ENCODE results near the gene FAAP100.

FAAP100 gene

DNA sequence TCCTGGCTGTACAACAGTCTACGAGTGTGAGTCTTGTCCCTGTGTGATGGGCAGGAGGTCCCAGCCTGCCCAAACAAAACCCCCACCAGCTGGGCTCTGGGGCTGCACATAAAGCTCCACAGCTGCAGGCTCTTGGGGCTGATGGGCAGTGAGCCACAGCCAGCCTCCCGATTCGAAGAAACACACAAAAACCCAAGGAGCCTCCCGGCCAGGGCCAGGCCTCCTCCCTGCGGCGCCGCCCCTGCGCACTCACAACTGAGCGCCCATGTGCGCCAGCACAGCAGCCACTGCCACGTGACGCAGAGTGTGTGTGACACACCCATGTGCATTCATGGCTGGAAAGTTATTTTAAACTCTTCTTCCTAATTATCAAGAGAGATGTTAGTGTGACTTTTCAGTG, 30.6 kb upstream of the FAAP100 start:
- no peak overlapping the region for H3K27ac ChIP-seq (replicated peaks)
- H3K4me3 ChIP-seq (replicated peaks; ENCODE audit: insufficient read depth, low read length) = no peak overlapping the region

DNA sequence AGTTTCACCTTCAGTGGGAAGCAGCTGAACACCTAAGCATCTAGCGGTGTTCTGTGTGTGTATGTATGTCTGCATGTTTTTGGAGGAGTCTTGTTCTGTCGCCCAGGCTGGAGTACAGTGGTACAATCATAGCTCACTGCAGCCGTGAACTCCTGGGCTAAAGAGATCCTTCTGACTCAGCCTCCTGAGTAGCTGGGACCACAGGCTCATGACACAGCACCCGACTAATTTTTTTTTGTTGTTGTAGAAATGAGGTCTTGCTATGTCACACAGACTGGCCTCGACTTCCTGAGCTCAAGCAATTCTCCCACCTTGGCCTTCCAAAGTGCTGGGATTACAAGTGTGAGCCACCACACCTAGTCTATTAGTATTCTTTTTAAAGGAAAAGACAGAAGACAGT, 30.2 kb upstream of the FAAP100 start:
- no peak for DNase-seq (ENCODE audit: low read depth in 1 of 2, low spot score in 1 of 2)
- no peak for TF ChIP-seq POLR2AphosphoS5 (IDR thresholded peaks at IDR 0.05; ENCODE audit: low read depth)
- no peak for TF ChIP-seq SPI1 (IDR thresholded peaks at IDR 0.05; ENCODE audit: borderline replicate concordance, low read depth)
- TF ChIP-seq GABPA (IDR thresholded peaks at IDR 0.05; ENCODE audit: low read depth) = no peak
- TF ChIP-seq, protein P1, sequence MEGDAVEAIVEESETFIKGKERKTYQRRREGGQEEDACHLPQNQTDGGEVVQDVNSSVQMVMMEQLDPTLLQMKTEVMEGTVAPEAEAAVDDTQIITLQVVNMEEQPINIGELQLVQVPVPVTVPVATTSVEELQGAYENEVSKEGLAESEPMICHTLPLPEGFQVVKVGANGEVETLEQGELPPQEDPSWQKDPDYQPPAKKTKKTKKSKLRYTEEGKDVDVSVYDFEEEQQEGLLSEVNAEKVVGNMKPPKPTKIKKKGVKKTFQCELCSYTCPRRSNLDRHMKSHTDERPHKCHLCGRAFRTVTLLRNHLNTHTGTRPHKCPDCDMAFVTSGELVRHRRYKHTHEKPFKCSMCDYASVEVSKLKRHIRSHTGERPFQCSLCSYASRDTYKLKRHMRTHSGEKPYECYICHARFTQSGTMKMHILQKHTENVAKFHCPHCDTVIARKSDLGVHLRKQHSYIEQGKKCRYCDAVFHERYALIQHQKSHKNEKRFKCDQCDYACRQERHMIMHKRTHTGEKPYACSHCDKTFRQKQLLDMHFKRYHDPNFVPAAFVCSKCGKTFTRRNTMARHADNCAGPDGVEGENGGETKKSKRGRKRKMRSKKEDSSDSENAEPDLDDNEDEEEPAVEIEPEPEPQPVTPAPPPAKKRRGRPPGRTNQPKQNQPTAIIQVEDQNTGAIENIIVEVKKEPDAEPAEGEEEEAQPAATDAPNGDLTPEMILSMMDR (IDR thresholded peaks at IDR 0.05; ENCODE audit: insufficient read depth, low read length) = no peak
- no peak for TF ChIP-seq REST (IDR thresholded peaks at IDR 0.05; ENCODE audit: insufficient replicate concordance, low read depth)
- Histone ChIP-seq H3K4me3 (replicated peaks; ENCODE audit: insufficient read depth, low read length) (no peak overlapping the region), H3K27me3 (ENCODE audit: insufficient read depth, poor library complexity, severe bottlenecking) (no peaks in the 10 kb centered on the region), H3K27ac (replicated peaks) (no peak overlapping the region)

More for the DNA sequence above, 30.6 kb upstream of the FAAP100 start:
- no peaks in the 10 kb centered on the region for H3K27me3 ChIP-seq (ENCODE audit: insufficient read depth, poor library complexity, severe bottlenecking)
- DNase-seq (ENCODE audit: low read depth in 1 of 2, low spot score in 1 of 2) = no peak
- no peak for TF ChIP-seq REST (IDR thresholded peaks at IDR 0.05; ENCODE audit: insufficient replicate concordance, low read depth)

DNA sequence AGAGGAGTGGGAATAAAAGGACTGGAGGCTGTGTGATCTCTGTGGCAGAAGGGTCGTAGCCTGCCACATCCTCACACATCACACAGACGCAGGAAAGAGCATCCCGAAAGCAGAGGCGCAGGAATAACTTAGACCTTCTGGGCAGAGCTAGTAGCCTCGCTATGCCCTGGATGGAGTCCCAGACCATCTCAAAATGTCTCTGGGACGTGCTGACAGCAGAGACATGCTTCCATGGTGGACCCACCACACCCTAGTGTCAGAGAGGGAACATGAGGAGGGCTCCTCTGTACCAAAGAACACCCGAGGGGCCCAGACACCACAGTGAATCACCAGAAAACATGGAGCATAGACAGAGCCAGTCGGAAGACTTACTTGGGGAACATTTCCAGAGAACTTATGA, 29.6 kb upstream of the FAAP100 start:
- Histone ChIP-seq H3K27me3 (ENCODE audit: insufficient read depth, poor library complexity, severe bottlenecking) (no peaks in the 10 kb centered on the region), H3K27ac (replicated peaks) (no peak overlapping the region), H3K4me3 (replicated peaks; ENCODE audit: insufficient read depth, low read length) (no peak overlapping the region)
- DNase-seq (ENCODE audit: low read depth in 1 of 2, low spot score in 1 of 2) = no peak
- TF ChIP-seq GABPA (IDR thresholded peaks at IDR 0.05; ENCODE audit: low read depth) (no peak), POLR2AphosphoS5 (IDR thresholded peaks at IDR 0.05; ENCODE audit: low read depth) (no peak), REST (IDR thresholded peaks at IDR 0.05; ENCODE audit: insufficient replicate concordance, low read depth) (no peak), SPI1 (IDR thresholded peaks at IDR 0.05; ENCODE audit: borderline replicate concordance, low read depth) (no peak)
- TF ChIP-seq, protein P1 (IDR thresholded peaks at IDR 0.05; ENCODE audit: insufficient read depth, low read length) = no peak

DNA sequence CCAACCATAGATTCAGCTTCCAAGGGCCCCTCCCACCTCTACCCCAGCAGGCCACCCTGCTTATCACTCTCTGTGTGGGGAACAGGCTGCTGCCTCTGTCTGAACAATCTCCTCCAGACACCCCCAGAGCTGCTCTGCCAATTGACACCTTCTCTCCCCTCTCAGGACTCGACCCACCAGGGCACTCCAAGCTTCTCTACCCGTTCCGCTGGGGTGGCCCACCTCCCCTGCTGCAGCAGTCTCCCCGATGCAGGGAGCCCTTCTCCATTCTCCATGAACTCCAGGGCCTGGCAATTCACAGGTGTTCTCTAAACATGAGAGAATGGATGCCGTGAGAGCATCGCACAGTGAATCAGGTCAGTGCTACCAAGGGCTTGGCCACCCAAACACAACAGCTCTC, 28.3 kb upstream of the FAAP100 start:
- no peaks in the 10 kb centered on the region for H3K27me3 ChIP-seq (ENCODE audit: insufficient read depth, poor library complexity, severe bottlenecking)
- no peak overlapping the region for H3K4me3 ChIP-seq (replicated peaks; ENCODE audit: insufficient read depth, low read length)
- TF ChIP-seq POLR2AphosphoS5 (IDR thresholded peaks at IDR 0.05; ENCODE audit: low read depth) = no peak
- TF ChIP-seq, protein P1 (IDR thresholded peaks at IDR 0.05; ENCODE audit: insufficient read depth, low read length) = no peak
- no peak overlapping the region for H3K27ac ChIP-seq (replicated peaks)
- no peak for DNase-seq (ENCODE audit: low read depth in 1 of 2, low spot score in 1 of 2)

Measured in HL-60 (cell line).